ENCODE results near the gene COMMD9. TPM values are rescaled to one million over a fixed set of nuclear protein-coding genes. Genes with fewer than 3 reads are reported as not detected.

Gene COMMD9
- total RNA-seq, 4 donors from 2014 or later = 36.9 to 58.0 (median 47.8) TPM

DNA sequence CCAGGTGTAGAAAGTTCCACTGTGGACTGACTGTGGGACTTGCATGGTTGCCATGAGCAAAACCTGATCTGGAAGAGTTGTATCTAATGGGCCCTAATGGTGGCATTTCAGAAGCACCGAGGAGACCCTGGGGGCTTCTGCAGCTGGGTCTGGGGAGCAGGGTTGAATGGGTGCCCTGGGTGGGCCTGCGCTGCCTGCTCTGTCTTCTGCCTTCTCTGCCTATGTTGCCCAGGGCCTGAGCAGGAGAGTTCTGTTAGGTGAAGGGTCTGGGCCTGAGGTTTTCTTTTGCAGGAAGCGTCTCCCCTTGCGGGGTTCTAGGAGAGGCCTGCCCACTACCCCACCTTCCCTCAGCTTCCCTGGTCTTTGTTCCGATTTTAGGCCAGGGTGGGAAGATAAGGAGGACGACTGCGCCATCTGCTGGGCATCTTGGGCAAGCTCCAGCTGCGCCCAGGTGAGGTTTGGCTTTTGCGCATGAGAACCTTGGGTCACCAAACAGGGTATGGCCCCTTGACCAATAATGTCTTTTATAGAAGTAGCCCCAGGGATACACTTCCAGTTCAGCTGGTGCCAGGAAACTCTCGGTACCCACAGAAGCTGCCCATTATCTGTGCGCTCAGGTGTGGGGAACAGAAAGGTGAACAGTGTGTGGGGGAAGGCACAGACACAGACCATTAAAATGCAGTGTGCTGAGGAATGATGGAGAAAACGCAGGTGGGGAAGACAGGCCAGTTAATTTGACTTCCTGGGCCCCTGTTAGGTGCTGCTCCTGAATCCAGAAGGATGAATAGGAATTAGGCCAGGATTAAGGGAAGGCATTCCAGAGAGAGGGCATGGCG lies 23.2 kb downstream of the COMMD9 start:
- no peak for TF ChIP-seq EP300 (IDR thresholded peaks at IDR 0.05)
- TF ChIP-seq, protein P1, sequence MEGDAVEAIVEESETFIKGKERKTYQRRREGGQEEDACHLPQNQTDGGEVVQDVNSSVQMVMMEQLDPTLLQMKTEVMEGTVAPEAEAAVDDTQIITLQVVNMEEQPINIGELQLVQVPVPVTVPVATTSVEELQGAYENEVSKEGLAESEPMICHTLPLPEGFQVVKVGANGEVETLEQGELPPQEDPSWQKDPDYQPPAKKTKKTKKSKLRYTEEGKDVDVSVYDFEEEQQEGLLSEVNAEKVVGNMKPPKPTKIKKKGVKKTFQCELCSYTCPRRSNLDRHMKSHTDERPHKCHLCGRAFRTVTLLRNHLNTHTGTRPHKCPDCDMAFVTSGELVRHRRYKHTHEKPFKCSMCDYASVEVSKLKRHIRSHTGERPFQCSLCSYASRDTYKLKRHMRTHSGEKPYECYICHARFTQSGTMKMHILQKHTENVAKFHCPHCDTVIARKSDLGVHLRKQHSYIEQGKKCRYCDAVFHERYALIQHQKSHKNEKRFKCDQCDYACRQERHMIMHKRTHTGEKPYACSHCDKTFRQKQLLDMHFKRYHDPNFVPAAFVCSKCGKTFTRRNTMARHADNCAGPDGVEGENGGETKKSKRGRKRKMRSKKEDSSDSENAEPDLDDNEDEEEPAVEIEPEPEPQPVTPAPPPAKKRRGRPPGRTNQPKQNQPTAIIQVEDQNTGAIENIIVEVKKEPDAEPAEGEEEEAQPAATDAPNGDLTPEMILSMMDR (IDR thresholded peaks at IDR 0.05) = peak; percentile 66 to 84 (median 74)
- peak in 1 of 2 donors; percentile 45 for DNase-seq (ENCODE audit: low spot score in 2 of 2)
- Histone ChIP-seq H3K4me3 (no peak overlapping the region), H3K4me1 (no peaks in the 10 kb centered on the region), H3K9me3 (no peaks in the 10 kb centered on the region), H3K36me3 (peaks cover 0 to 19% (median 0%) of the 10 kb centered on the region in 3 donors), H3K27me3 (no peaks in the 10 kb centered on the region), H3K27ac (no peak overlapping the region)
- 34 to 40% methylated on average over 13 of the region's 13 CpGs for WGBS, 2 donors

- H3K27ac ChIP-seq = no peak overlapping the region
- no peak for DNase-seq (ENCODE audit: low spot score in 2 of 2)
- WGBS, 2 donors = 66 to 92% methylated on average over 5 of the region's 5 CpGs
- peaks cover 0 to 8% (median 0%) of the 10 kb centered on the region in 3 donors for H3K36me3 ChIP-seq
- no peak overlapping the region for H3K4me3 ChIP-seq
- no peaks in the 10 kb centered on the region for H3K4me1 ChIP-seq
- no peaks in the 10 kb centered on the region for H3K9me3 ChIP-seq
- TF ChIP-seq, protein P1 (IDR thresholded peaks at IDR 0.05) = no peak
- no peak for TF ChIP-seq POLR2A (IDR thresholded peaks at IDR 0.05)
- no peak for TF ChIP-seq EP300 (IDR thresholded peaks at IDR 0.05)
- no peaks in the 10 kb centered on the region for H3K27me3 ChIP-seq
Observed at GRCh38 chr11:36264973-36265344, 24.3 kb downstream of the COMMD9 start.

GRCh38 chr11:36264011-36264972 lies 24.9 kb downstream of the COMMD9 start:
- Histone ChIP-seq H3K27me3 (no peaks in the 10 kb centered on the region), H3K4me1 (no peaks in the 10 kb centered on the region), H3K36me3 (peaks cover 0 to 2% (median 0%) of the 10 kb centered on the region in 3 donors), H3K27ac (no peak overlapping the region), H3K9me3 (no peaks in the 10 kb centered on the region), H3K4me3 (no peak overlapping the region)
- no peak for DNase-seq (ENCODE audit: low spot score in 2 of 2)
- 73 to 82% methylated on average over 9 of the region's 9 CpGs for WGBS, 2 donors
- no peak for TF ChIP-seq EP300 (IDR thresholded peaks at IDR 0.05)
- TF ChIP-seq POLR2A (IDR thresholded peaks at IDR 0.05) = no peak
- TF ChIP-seq, protein P1 (IDR thresholded peaks at IDR 0.05) = no peak

GRCh38 chr11:36261094-36261493 lies 28.1 kb downstream of the COMMD9 start:
- Histone ChIP-seq H3K9me3 (peaks cover 0 to 4% (median 0%) of the 10 kb centered on the region in 4 donors), H3K27ac (no peak overlapping the region), H3K4me3 (no peak overlapping the region), H3K4me1 (peaks cover 0 to 12% (median 0%) of the 10 kb centered on the region in 4 donors), H3K36me3 (no peaks in the 10 kb centered on the region), H3K27me3 (no peaks in the 10 kb centered on the region)
- WGBS, 2 donors = 80 to 89% methylated on average over 4 of the region's 4 CpGs
- DNase-seq (ENCODE audit: low spot score in 2 of 2) = no peak
- TF ChIP-seq EP300 (IDR thresholded peaks at IDR 0.05) = no peak
- TF ChIP-seq, protein P1 (IDR thresholded peaks at IDR 0.05) = no peak
- no peak for TF ChIP-seq POLR2A (IDR thresholded peaks at IDR 0.05)
